Stimulated activated CD8-positive, alpha-beta memory T cell treated with anti-CD3 and anti-CD28 coated beads, Interleukin-15, amount 100 ng/mL, for 24 hours (primary cell): ENCODE measurements around the gene CABLES1.
"Not testable (repeated sequence)": the region's sequence is repeated elsewhere in the genome, so short reads cannot be mapped to it uniquely, and the experiment has no call there.

Source experiments
- DNase-seq: peaks from one replicate; pipeline ENCODE4 v3.0.0-alpha.2; 2020; ENCODE audit warnings: low read depth

CABLES1 gene, protein sequence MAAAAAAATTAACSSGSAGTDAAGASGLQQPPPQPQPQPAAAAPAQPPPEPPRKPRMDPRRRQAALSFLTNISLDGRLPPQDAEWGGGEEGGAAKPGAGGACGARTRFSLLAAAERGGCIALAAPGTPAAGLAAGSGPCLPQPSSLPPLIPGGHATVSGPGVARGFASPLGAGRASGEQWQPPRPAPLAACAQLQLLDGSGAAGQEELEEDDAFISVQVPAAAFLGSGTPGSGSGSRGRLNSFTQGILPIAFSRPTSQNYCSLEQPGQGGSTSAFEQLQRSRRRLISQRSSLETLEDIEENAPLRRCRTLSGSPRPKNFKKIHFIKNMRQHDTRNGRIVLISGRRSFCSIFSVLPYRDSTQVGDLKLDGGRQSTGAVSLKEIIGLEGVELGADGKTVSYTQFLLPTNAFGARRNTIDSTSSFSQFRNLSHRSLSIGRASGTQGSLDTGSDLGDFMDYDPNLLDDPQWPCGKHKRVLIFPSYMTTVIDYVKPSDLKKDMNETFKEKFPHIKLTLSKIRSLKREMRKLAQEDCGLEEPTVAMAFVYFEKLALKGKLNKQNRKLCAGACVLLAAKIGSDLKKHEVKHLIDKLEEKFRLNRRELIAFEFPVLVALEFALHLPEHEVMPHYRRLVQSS

DNA sequence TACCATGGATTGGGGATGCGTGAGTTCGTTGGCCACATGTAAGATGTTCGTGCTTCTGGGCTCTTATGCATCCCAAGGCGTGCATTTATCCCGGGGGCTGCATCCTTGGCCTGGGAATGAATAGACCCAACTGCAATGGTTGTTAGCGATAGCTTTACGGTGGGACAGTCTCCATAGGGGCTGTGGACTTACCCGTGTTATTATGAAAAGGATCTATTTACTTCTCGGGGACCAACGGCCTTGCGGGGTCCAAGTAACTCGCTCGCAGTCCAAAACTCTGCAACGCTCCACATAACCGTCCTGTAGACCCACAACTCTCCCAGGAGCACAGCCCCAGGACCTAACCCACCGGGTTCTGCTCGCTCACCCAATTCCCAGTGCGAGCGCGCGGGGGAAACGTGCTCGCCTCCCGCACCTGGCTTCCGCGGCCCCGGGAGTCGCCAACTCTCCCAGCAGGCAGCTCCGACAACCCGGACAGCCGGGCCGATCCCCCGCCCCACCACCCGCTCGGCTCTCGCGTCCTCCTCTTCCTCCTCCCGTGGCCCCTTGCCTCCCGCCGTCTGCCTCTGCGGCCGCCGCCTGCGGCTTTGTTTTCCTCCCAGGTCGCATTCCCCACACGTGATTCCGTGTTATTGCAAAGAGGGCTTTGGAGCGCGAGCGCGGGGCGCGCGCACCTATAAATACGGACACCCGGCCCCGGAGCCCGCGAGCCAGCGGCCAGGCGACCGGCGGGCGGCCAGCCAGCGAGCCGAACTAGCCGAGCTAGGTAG lies at the start of gene CABLES1:
CABLES1 (plus strand) TSS at position 706 of the 770 bp plus-strand sequence. CDS start 278 bp downstream, outside the sequence.
- no peak for DNase-seq

- no peak for DNase-seq
These were observed 47.9 kb upstream of the CABLES1 start for GRCh38 chr18:23087352-23087751.

- DNase-seq = no peak
These were observed 47.0 kb upstream of the CABLES1 start for GRCh38 chr18:23088310-23088709.

DNA sequence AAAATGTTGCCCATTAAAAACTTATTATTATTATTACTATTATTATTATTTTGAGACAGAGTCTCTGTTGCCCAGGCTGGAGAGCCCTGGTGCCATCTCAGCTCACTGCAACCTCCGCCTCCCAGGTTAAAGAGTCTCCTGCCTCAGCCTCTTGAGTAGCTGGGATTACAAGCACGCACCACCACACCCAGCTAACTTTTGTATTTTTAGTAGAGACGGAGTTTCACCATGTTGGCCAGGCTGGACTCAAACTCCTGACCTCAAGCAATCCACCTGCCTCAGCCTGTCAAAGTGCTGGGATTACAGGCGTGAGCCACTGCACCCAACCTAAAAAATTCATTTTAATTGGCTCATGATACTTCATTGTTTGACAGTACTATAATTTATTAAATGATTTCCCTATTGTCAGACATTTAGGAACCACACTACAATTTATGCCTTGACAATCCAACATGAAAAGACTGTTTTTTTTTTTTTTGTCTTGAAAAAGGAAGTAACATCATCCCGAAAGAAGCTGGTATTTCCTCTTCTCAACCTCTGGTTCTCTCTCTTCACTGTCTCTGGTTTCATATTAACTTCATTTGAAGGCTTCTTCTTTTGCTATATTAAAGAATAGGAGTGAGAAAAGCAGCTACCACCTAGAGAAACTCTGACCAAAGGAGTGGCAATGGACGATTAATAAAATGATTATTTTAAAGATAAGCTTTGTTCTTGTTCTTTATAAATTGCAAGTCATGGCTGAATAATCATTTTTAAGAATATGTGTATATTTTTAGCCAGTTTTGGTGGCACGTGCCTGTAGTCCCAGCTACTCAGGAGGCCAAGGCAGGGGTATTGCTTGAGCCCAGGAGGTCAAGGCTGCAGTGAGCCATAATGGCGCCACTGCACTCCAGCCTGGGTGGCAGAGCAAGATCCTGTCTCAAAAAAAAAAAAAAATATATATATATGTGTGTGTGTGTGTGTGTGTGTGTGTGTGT lies 44.0 kb upstream of the CABLES1 start:
- not testable (repeated sequence) for DNase-seq

- no peak for DNase-seq
These were observed 43.2 kb upstream of the CABLES1 start for GRCh38 chr18:23092121-23092520.

DNA sequence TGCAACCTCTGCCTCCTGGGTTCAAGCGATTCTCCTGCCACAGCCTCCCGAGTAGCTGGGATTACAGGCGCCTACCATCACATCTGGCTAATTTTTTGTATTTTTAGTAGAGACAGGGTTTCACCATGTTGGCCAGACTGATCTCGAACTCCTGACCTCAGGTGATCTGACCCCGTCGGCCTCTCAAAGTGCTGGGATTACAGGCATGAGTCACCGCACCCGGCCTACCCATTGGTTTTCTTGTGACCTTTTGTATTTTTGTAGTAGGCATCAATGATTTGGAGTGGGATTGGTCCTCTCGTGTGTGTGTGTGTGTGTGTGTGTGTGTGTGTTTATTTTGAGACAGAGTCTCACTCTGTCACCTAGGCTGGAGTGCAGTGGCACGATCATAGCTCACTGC lies 42.2 kb upstream of the CABLES1 start:
- not testable (repeated sequence) for DNase-seq

- no peak for DNase-seq
These were observed 41.5 kb upstream of the CABLES1 start for GRCh38 chr18:23093772-23094171.

DNA sequence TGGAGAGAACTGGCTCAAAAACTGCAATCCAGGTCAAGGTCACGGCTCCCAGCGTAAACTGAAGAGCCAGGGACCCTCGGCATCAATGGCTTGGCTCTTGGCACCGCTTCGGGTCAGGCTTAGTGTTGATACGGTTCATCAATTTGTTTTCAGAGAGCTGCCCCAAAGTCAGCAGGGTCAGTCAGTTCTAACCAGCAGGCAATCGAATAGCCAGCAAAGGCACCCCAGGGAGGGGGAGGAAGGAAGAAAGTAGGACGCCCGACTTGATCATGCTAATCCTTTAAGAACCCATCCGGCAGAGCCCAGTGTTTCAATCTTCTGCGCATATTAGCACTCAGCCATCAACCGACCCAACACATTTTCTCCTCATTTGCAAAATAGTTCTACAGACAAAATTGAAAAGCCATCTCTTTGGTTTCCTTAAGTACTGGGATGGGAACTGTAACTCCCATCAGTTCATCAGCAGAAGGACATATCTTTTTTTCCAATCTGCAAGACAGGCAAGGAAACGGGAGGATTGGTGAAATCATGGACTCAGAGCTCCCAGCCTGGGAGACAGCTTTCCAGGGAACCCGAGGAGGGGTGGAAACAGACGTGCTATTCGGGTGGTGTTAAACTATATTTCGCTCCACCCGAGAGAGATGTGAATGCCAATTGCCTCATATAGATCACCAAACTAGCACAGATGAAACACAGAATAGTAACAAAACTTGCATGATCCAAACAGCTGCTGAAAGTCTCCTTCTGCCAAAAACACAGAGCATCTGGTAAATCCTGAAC lies 40.7 kb upstream of the CABLES1 start:
- no peak for DNase-seq

GRCh38 chr18:23095463-23095862 lies 39.8 kb upstream of the CABLES1 start:
- no peak for DNase-seq

GRCh38 chr18:23097016-23097415 lies 38.3 kb upstream of the CABLES1 start:
- not testable (repeated sequence) for DNase-seq

DNA sequence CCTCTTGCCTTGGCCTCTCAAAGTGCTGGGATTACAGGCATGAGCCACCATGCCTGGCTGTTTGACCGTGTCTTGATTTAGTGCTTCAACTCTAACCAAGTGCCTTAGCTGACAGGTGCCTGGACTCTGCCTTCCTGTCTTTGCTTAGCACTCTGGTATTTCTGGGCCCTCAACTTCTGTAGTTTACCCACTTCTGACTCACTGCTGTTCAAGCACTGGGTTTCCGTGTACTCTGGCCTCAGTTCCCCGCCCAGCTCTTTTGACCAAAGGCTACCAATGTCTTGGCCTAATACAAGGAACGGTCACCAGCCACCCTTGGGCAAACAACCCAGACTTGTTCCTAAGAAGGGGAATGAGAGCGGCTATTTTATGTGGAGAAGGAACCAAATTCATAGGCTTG lies 35.7 kb upstream of the CABLES1 start:
- DNase-seq = no peak

GRCh38 chr18:23101861-23102432 lies 33.3 kb upstream of the CABLES1 start:
- no peak for DNase-seq

- no peak for DNase-seq
These were observed 32.6 kb upstream of the CABLES1 start for GRCh38 chr18:23102493-23103261.

- no peak for DNase-seq
These were observed 31.8 kb upstream of the CABLES1 start for GRCh38 chr18:23103449-23103848.

DNA sequence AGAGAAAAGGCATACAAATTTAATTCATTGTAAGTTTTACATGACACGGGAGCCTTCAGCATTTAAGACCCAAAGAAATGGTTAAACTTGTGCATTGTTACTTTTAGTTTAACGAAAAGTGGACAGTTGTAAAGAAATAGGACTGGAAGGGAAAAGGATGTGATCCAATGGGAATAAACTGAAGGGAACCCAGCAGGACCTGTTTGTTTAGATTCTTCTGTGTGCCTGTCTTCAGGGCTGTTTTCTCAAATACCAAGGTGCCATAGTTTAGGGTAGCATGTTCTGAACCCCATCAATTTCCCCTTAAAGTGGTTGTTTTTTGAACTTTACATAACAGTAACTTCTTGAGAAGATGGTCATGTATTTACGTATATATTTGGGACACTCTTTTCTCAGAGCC lies 30.3 kb upstream of the CABLES1 start:
- no peak for DNase-seq

GRCh38 chr18:23105581-23106219 lies 29.6 kb upstream of the CABLES1 start:
- no peak for DNase-seq

- no peak for DNase-seq
These were observed 28.7 kb upstream of the CABLES1 start for GRCh38 chr18:23106575-23106974.

DNA sequence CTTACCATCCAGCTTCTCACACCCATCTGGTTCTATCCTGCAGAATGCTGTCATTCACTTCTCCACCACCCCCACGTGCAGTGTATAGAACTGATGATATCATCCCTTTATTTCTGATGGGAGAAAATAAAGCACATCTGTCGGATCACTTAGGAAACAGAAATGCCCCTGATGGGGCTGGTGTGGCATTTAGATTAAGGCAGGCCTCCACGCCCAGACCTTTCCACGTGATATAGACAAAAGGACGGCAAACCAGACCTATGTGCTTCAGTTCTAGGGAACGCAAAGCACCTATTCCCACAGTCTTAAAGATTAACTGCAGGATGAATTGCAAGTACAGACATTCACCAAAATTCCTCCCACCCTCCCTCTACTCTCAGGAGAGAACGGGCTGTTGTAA lies 27.6 kb upstream of the CABLES1 start:
- DNase-seq = no peak

GRCh38 chr18:23108496-23108895 lies 26.8 kb upstream of the CABLES1 start:
- no peak for DNase-seq
